Muscle of back (tissue), 11 donors: ENCODE data around the gene METTL9. TPM values are rescaled to one million over a fixed set of nuclear protein-coding genes. Genes with fewer than 3 reads are reported as not detected.
"Not testable (repeated sequence)": the region's sequence is repeated elsewhere in the genome, so short reads cannot be mapped to it uniquely, and the experiment has no call there.

Source experiments
- DNase-seq, 3 donors: peaks; one replicate each; pipeline versions ENCODE4 v3.0.0 to v3.0.0-alpha.2; 2013
- polyA plus RNA-seq, 10 donors: library from polyadenylated mRNA; unstranded; fragments of 120-200 nt; gene quantifications; one replicate each; pipeline ENCODE4 v1.2.1, GENCODE V29; 2013; ENCODE audit not compliant: insufficient read length in 10 of 10

METTL9 gene
- polyA plus RNA-seq, 10 donors: 92.5 to 119 (median 102) TPM

GRCh38 chr16:21608639-21609328, 9.4 kb downstream of the METTL9 start:
- DNase-seq: no peak

GRCh38 chr16:21610006-21610544, 10.7 kb downstream of the METTL9 start:
- DNase-seq: no peak

GRCh38 chr16:21610766-21611165, 11.4 kb downstream of the METTL9 start:
- no peak for DNase-seq

GRCh38 chr16:21611198-21611555, 11.8 kb downstream of the METTL9 start:
- no peak for DNase-seq

- DNase-seq: no peak
These were observed 12.4 kb downstream of the METTL9 start for GRCh38 chr16:21611556-21612384.

- no peak for DNase-seq
These were observed 14.0 kb downstream of the METTL9 start for GRCh38 chr16:21613361-21613760.

- DNase-seq: no peak
These were observed 14.4 kb downstream of the METTL9 start for GRCh38 chr16:21613781-21614180.

- DNase-seq: no peak
These were observed 15.5 kb downstream of the METTL9 start for GRCh38 chr16:21614896-21615295.

GRCh38 chr16:21617607-21618006, 18.2 kb downstream of the METTL9 start:
- no peak for DNase-seq

GRCh38 chr16:21618281-21618680, 18.9 kb downstream of the METTL9 start:
- no peak for DNase-seq

- no peak for DNase-seq
These were observed 20.5 kb downstream of the METTL9 start for GRCh38 chr16:21619765-21620425.

GRCh38 chr16:21620592-21620991, 21.2 kb downstream of the METTL9 start:
- no peak for DNase-seq

GRCh38 chr16:21622545-21622944, 23.2 kb downstream of the METTL9 start:
- DNase-seq: no peak

- DNase-seq: no peak
These were observed 25.6 kb downstream of the METTL9 start for GRCh38 chr16:21625026-21625425.

- DNase-seq: peak; percentile 12 to 85 (median 36)
These were observed 27.4 kb downstream of the METTL9 start for GRCh38 chr16:21626659-21627277.

- no peak for DNase-seq
These were observed 28.8 kb downstream of the METTL9 start for GRCh38 chr16:21628121-21628726.

- no peak for DNase-seq
These were observed 29.4 kb downstream of the METTL9 start for GRCh38 chr16:21628772-21629171.

GRCh38 chr16:21629616-21630539, 30.5 kb downstream of the METTL9 start:
- not testable (repeated sequence) for DNase-seq

GRCh38 chr16:21630866-21631265, 31.5 kb downstream of the METTL9 start:
- not testable (repeated sequence) for DNase-seq

GRCh38 chr16:21631376-21631775, 32.0 kb downstream of the METTL9 start:
- not testable (repeated sequence) for DNase-seq
